GM11168 (cell line): ENCODE results near the gene MRPS6.

Experiments
- in situ Hi-C: fragments of 300-500 bp; cut with MboI; formaldehyde crosslinking; loops from one replicate; pipeline ENCODE4 v1.12.0; 2022; ENCODE audit warnings: low sequenced_read_pairs; ENCODE audit not compliant: unreplicated experiment

The MRPS6 gene

DNA sequence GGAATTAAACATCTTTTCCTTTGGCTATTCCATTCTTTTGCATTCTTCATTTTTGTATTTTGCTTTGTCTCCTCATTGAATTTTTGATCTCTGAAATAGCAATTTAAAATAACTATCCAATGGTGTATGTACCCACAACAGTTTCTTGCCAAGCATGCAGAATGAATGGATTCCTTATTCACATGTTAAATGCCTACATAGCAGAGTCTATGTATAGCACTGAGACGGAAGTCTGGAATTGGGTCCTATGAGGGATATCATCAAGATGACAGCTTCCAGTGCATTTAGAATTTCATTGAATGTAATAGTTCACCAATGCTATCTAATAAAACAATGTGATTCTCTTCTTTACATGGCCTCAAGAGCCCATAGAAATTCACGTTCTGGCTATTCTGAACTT, 97.5 kb downstream of the MRPS6 start:
- in situ Hi-C loops: no loop called here

DNA sequence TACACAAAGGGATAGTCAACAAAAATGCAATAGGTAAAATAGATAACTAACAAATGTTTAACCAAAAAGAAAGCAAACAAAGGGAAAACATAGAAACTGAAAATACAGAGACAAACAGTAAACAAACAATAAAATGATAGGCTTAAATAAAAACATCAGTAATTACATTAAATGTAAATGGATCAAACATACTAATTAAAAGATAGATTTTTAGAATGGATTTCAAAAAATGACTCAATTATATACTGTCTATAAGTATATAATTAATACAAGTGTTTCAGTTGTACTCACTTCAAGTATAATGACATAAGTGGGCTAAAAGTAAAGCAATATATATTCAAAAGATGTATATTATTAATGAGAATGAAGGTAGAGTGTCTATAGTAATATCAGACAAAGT, 101.1 kb downstream of the MRPS6 start:
- in situ Hi-C loops: no loop called here

DNA sequence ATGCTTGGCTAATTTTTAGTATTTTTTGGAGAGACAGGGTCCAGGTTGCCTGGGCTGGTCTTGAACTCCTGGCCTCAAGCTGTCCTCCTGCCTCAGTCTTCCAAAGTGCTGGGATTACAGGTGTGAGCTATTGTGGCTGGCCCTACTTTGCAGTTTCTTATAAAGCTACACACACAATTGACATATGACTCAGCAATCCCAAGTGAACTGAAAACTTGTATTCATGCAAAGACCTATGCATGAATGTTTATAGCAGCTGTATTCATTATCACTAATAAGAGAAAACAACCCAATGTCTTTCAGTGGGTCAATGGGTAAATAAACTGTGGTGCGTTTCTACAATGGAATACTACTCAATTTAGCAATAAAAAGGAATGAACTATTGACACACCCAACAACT, 103.1 kb downstream of the MRPS6 start:
- in situ Hi-C loops: no loop called here

DNA sequence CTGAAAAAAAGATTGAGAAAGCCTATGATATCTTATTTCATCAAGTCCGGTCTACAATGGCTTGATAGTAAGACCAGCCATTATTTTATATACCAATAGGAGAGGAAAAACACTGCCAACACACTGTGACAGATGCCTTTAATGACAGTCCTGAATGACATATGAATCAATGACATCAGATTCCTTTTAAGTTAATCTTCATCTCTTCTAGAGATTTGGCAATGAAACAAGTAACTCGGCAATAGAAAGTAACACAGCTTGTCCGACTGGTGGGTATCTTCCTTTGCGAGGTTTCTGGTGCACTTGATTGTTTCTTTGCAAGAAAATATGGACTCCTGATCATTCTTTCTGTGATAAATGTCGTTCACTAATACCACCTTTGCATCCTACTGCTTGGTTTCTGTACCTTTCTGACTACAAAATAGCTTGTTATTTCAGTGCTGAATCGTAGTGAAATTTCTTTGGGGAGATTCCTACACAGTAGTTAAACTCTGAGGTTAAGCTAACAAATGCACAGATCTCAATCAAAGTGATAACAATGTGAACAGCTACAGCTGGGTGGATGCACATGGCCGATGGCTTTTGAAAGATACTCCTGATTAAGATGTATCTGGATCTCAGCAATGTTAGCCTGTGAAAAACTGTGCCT, 104.7 kb downstream of the MRPS6 start:
- in situ Hi-C loops: no loop called here

DNA sequence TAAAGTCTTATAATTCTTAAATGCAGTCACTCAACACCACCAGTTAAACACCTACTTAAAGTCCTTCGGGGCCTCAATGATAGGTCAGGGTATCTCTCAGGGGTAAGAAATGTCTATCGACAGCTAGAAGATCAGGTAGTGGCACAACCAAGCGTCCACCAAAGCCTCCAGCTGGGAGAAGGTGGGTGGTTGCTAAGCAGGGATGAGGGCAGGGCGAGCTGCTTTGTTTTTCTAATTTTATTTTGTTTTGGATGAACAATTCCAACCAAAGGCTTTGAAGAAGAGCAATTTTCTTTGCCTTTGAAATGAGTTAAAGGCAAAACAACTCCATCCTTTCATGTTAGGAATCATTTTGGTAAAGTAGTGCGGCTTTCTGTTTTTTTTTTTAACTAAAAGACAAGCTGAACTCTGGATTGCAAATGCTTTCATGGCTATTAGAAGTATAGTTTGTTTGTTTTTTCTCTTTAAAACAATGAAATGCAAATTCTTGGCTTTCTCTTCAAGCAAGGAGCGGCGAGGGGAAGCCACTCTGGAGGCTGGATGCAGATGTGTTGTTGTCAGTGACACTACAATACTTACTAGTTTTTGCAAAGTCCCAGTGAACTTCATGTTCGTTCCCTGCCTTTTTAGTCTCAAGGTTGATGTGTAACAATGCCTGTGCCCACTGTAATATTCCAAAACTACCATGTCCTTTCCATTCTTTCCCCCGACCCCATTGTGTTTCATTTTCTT, 106.0 kb downstream of the MRPS6 start:
- in situ Hi-C loops: no loop called here

DNA sequence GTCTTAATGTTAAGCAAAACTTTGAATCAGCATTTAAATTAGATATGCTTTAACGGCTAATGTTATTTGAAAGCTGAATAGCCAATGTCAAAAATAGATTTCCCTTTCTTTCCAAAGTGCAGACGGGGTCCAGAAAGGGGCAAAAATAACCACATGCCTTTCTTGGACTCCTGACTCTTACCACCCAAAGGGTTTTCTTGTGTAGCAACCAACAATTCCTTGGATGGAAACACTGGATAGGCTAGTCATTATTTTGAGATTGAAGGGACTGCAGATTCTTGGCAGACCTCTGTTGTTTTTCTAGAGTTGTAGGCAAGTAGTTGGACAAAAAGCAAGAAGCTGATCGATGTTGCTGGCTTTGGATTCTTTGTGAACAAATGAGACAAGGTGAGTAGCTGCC, 107.0 kb downstream of the MRPS6 start:
- in situ Hi-C loops: no loop called here

DNA sequence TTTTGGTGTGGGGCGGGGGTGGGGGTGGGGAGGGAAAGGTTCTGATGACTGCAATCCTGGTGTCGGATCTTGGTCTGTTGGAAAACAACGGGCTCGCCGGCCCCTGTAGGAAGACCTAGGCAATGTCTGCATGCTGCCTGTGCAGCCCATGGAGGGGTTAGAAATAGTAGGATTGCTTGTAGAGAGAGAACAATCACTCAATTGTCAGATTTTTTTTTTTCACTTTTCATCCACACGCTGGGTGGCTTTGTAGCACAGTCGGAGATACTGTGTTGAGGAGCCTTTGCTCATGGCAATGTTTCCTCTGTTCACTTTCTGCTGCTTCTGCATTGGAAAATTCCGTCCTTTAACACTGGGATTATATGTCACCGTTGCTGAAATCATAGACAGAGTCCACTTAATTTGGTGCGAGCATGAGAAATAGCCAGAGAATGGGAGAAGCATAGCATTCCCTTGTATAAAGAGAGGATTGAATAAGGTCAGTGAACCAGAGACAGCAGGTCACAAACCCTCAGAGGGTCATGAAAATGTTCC, 107.5 kb downstream of the MRPS6 start:
- in situ Hi-C loops: no loop called here

DNA sequence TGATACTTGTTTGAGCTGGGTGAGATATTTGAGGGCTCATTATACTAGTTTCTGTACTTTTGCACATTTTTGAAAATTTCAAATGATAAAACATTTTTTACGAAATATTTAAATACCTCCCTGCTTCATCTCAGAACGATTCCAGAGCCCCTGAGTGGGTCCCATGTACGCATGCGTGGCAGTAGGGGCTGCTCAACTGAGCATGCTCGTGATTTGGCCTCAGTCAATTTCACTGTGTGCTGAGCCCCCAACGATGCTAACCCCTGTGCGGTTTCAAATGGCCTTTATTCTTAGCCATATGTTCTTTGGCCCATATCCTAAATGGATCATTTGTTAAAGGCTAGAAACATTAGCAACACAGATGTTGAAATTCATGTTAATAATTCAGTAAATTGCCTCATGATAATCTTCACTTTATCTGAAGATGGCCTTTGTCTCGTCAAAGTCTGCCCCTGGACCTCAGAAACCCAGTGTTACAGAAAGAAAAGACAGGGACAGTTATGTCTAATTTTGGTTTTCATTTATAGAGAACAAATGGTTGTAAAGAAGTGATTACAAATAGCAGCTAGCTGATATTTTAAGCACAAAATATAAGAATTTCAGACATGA, 108.2 kb downstream of the MRPS6 start:
- in situ Hi-C loops: no loop called here

DNA sequence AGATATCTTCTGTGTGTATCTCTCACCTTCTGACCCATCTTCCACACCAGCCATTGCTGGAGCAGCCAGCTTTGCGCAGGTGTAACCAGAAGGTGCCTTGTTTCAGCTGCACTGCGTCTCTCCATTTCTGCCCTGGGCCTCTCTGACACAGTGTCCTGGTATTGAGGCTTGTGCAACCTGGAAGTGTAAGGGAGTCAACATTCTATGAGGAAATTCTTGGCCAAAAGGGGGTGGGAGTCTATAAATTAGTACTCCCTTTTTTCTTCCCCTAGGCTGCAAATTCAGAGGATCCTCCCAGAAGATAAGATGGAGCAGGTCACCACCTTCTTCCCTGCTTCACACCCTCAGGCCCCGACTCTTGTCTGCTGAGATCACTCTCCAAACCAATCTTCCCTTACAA, 109.1 kb downstream of the MRPS6 start:
- in situ Hi-C loops: no loop called here

DNA sequence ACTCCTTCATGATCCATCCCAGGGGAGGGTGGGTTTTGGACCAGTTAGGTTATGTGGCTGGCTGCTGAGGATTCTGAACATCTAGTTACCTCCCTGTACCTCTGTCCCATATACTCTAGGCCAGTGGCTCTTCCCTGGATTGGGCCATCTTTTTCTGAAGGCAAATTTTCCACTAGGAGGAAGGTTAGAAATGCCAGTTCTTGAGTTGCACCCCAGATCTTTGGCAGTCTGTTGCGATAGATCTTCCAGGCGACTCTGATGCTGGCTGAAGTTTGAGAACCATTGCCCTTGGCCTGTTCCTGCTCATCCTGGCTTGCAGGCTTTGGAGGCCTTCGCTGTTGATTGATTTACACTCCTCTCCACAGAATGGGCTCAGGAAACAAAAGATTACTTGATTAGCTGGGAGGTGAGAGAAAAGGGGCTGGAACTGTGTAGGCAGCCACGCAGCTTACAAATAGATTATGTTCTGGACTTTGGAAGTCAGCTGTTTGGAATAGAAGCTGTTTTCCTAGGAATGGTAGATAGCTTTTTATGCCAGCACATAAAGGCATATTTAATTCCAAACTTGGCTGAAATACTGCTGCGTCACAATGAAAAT, 110.1 kb downstream of the MRPS6 start:
- in situ Hi-C loops: no loop called here

DNA sequence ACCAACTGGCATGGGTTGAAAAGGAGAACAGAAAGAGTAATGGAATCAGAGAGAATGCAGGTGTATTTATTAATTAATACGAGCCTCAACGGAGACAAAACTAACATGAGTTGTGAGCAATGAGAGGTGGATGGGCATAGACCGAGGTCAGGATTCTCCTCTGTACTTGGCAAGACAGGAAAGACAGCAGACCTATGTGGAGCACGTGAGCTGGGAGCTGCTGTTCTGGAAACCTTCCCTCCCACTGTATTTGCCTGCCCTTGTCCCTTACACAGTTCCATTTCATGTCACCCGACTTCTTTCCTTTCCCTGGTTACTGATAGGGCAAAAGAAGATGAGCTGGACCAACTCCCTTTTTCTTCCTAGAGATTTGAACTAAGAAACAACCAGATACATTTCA, 110.9 kb downstream of the MRPS6 start:
- in situ Hi-C loops: no loop called here

DNA sequence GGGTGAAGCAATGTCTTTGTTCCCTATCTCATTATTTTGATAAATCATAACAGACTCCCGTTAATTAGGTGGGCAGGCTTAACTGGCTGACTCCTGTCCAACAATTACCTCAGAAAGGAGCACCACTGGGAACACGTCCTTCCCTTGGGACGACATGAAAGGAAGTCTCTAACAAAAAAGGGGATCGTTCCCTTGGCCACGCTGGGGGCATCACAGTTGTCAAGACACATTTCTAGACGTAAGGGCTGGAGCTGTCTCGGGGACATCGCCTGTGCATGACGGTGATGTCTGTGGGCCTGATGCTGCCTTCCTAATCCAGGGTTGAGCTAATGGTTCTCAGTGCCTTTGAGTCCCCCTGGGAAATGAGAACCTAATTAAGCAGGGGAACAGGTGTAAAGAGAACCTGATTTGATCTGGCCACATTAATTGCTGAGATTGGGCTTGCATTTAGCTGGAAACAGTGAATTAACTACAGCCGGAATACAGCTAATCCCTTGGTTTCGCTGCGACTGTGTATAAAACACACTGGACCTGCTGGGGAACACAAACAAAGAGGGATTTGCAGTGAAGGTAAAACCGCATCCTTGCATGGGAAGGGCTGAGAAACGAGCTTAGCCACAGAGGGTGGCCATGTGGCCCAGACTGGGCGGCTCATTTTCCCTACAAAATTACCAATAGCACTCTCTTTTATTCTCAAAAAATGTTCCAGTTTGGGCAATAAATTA, 111.8 kb downstream of the MRPS6 start:
- in situ Hi-C loops: no loop called here

DNA sequence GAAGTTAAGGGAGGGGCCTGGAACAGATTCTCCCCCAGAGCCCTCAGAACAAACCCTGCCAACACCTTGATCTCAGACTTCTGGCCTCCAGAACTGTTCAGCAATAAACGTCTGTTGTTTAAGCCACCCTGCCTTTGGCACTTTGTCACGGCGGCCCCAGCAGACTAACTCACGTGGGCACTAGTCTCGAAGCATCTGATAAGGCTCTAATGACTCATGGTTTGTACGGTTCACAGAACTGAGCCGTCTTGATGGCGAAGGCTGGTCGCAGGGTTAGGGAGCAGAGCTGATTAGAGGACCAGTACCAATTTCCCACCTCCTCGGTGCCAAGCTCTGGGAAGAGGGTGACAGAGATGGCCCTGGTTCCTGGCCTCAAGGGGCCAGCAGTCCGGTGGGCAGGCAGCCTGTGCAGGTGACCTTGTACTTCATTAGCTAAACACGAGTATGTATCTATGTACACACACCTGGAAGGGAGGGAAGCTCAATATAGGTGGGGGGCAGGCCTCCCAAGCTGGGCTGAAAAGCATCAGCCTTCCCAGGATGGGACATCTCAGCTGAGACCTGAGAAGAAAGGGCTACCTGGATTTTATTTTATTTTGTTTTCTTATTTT, 112.8 kb downstream of the MRPS6 start:
- in situ Hi-C loops: no loop called here

DNA sequence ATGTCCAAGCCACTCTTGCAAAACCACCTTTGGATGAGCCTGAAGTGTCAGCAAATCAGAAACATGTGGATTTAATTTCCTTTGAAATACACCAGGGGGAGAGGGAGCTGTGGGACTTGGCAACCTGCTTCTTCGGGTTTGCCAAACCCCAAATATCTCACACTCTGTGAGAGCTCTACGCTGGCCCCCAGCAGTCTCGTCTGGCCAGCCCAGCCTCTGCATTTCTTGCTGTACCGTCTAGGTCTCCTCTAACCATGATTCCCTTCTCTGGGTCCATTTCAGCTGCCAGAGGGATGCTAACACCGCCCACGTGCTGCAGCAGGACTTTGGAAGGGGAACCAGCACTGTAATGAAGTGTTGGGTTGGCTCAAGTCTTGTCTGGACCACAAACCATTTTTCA, 114.6 kb downstream of the MRPS6 start:
- in situ Hi-C loops: no loop called here

DNA sequence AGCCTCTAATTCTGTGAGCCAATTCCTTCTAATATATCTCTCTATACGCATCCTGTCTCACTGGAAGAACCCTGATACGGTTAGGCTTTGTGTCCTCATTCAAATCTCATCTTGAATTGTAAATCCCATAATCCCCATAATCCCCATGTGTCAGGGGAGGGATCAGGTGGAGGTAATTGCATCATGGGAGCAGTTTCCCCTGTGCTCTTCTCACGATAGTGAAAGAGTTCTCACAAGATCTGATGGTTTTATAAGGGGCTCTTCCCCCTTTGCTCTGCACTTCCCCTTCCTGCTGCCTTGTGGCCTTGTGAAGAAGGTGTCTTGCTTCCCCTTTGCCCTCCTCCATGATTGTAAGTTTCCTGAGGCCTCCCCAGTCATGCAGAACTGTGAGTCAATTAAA, 116.1 kb downstream of the MRPS6 start:
- in situ Hi-C loops: no loop called here

DNA sequence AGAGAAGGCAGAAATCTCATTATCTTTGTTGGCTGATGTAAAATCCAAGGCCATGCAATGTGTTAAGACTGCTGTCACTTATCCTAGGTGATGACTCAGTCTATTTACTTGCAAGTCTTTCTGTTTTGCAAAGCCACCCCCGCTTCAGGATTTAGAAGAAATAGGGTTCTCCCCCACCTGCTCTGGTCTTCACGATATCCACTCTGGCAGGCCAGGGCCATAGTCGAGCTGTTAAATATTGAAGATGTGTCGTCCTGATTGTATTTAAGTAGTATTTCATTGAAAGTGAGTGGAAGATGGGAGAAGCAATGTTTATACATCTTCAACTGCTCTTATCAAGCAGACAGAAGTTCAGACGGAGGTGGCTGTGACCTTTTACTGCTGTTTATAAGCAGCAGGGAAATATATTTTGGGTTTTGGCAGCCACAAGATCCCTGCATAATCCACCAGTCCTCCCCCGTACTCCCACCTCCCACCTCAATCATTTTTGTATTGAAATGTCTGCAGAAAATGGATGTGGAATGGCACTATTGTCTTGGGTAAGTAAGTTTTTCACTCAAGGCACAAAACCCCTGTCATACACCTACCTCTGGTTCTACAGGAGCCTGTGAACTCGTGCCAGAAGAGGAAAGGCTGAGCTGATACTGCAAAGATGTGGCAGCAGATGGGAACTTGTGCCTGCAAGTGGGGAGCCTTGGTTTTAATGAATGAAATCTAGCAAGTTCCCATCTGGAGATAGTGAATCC, 117.4 kb downstream of the MRPS6 start:
- in situ Hi-C loops: no loop called here

DNA sequence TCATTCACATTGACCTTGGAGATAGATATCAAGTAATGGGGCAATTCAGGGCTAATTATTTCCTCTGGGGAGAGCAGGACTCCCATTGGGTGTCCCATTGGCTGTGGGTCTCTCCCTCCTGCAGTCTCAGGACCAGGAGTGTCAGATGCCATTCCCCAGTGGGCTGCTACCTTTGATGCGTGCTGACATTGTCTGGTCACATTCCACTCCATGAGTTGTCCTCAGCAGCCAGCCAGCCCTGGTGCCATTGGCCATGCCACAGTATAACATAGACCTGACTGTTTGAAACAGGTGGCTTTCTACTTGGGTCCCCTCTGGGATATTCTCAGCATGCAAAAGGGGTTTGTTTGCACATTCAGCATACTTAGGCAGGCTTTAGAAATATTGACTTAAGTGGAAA, 118.5 kb downstream of the MRPS6 start:
- in situ Hi-C loops: no loop called here
